ENCODE results near the gene SERPINE1.

SERPINE1 gene

GRCh38 chr7:101174322-101174854 lies 47.5 kb downstream of the SERPINE1 start:
- Histone ChIP-seq H3K27ac (no peak overlapping the region), H3K27me3 (peaks cover 100% of the 10 kb centered on the region), H3K4me2 (peak overlapping the region; percentile 96), H3K9ac (no peak overlapping the region), H3K4me1 (peaks cover 80% of the 10 kb centered on the region), H4K20me1 (peaks cover 15% of the 10 kb centered on the region), H3K9me3 (peaks cover 24% of the 10 kb centered on the region), H3K4me3 (peak overlapping the region; percentile 55), H3K36me3 (no peaks in the 10 kb centered on the region)
- no peak for TF ChIP-seq Cebpa-rat (IDR thresholded peaks at IDR 0.05)

GRCh38 chr7:101175664-101176063 lies 48.8 kb downstream of the SERPINE1 start:
- Histone ChIP-seq H3K4me1 (peaks cover 79% of the 10 kb centered on the region), H3K4me3 (no peak overlapping the region), H3K9me3 (peaks cover 24% of the 10 kb centered on the region), H3K27me3 (peaks cover 100% of the 10 kb centered on the region), H3K36me3 (no peaks in the 10 kb centered on the region), H4K20me1 (peaks cover 5% of the 10 kb centered on the region; the same call in 1 of the 2 replicates), H3K4me2 (0 out of 2 replicates have a peak overlapping the region, but pooled peaks have one; percentile 28), H3K9ac (no peak overlapping the region), H3K27ac (no peak overlapping the region)
- no peak for TF ChIP-seq Cebpa-rat (IDR thresholded peaks at IDR 0.05)

GRCh38 chr7:101177644-101178043 lies 50.7 kb downstream of the SERPINE1 start:
- H4K20me1 ChIP-seq: no peaks in the 10 kb centered on the region
- H3K4me1 ChIP-seq: peaks cover 59% of the 10 kb centered on the region
- peaks cover 19% of the 10 kb centered on the region for H3K9me3 ChIP-seq
- H3K36me3 ChIP-seq: no peaks in the 10 kb centered on the region
- no peak for TF ChIP-seq Cebpa-rat (IDR thresholded peaks at IDR 0.05)
- H3K4me3 ChIP-seq: no peak overlapping the region
- no peak overlapping the region for H3K4me2 ChIP-seq
- H3K27me3 ChIP-seq: peaks cover 100% of the 10 kb centered on the region
- H3K9ac ChIP-seq: no peak overlapping the region
- no peak overlapping the region for H3K27ac ChIP-seq

GRCh38 chr7:101179117-101179516 lies 52.2 kb downstream of the SERPINE1 start:
- Histone ChIP-seq H3K9ac (no peak overlapping the region), H3K4me2 (peak overlapping the region; percentile 83), H3K36me3 (no peaks in the 10 kb centered on the region), H3K27ac (no peak overlapping the region), H3K9me3 (peaks cover 4% of the 10 kb centered on the region), H3K4me1 (peaks cover 44% of the 10 kb centered on the region), H3K27me3 (peaks cover 86% of the 10 kb centered on the region), H4K20me1 (no peaks in the 10 kb centered on the region), H3K4me3 (peak overlapping the region; percentile 58)
- TF ChIP-seq Cebpa-rat (IDR thresholded peaks at IDR 0.05): no peak

- Histone ChIP-seq H3K27ac (no peak overlapping the region), H4K20me1 (no peaks in the 10 kb centered on the region), H3K27me3 (peaks cover 80% of the 10 kb centered on the region), H3K4me3 (peak overlapping the region; percentile 58), H3K36me3 (no peaks in the 10 kb centered on the region), H3K9ac (no peak overlapping the region), H3K4me2 (peak overlapping the region; percentile 83), H3K4me1 (peaks cover 38% of the 10 kb centered on the region), H3K9me3 (no peaks in the 10 kb centered on the region)
- no peak for TF ChIP-seq Cebpa-rat (IDR thresholded peaks at IDR 0.05)
Observed at GRCh38 chr7:101179713-101180112, 52.8 kb downstream of the SERPINE1 start.

- Histone ChIP-seq H4K20me1 (no peaks in the 10 kb centered on the region), H3K36me3 (no peaks in the 10 kb centered on the region), H3K27ac (no peak within 1 kb of the TSS), H3K4me1 (peaks cover 35% of the 10 kb centered on the region), H3K4me2 (peak within 1 kb of the TSS; percentile 83), H3K4me3 (peak within 1 kb of the TSS; percentile 58), H3K9me3 (no peaks in the 10 kb centered on the region), H3K9ac (no peak within 1 kb of the TSS), H3K27me3 (peaks cover 75% of the 10 kb centered on the region)
- no peak for TF ChIP-seq Cebpa-rat (IDR thresholded peaks at IDR 0.05)
Observed at GRCh38 chr7:101180130-101180755, 53.3 kb downstream of the SERPINE1 start, which contains the start of gene NAT16. Gene NAT16, minus strand, starts transcription at chr7:101180293. Its CDS starts 5,486 bp downstream, at chr7:101174807.

GRCh38 chr7:101185258-101185839 lies 58.4 kb downstream of the SERPINE1 start:
- Histone ChIP-seq H3K9me3 (no peaks in the 10 kb centered on the region), H3K4me3 (no peak overlapping the region)

GRCh38 chr7:101186194-101186593 lies 59.3 kb downstream of the SERPINE1 start:
- Histone ChIP-seq H3K4me2 (no peak overlapping the region), H3K9me3 (no peaks in the 10 kb centered on the region), H3K4me1 (no peaks in the 10 kb centered on the region), H3K27me3 (peaks cover 15% of the 10 kb centered on the region), H3K9ac (no peak overlapping the region), H3K4me3 (no peak overlapping the region), H3K36me3 (no peaks in the 10 kb centered on the region), H4K20me1 (no peaks in the 10 kb centered on the region), H3K27ac (no peak overlapping the region)
- TF ChIP-seq Cebpa-rat (IDR thresholded peaks at IDR 0.05): no peak

More at GRCh38 chr7:101185258-101185839, 58.4 kb downstream of the SERPINE1 start:
- H3K4me2 ChIP-seq: no peak overlapping the region
- H3K4me1 ChIP-seq: peaks cover 2% of the 10 kb centered on the region; the same call in 1 of the 2 replicates
- no peak overlapping the region for H3K27ac ChIP-seq
- no peaks in the 10 kb centered on the region for H4K20me1 ChIP-seq
- TF ChIP-seq Cebpa-rat (IDR thresholded peaks at IDR 0.05): no peak
- peaks cover 23% of the 10 kb centered on the region for H3K27me3 ChIP-seq
- H3K9ac ChIP-seq: no peak overlapping the region
- H3K36me3 ChIP-seq: no peaks in the 10 kb centered on the region

GRCh38 chr7:101186844-101187428 lies 60.0 kb downstream of the SERPINE1 start:
- Histone ChIP-seq H3K4me3 (no peak overlapping the region), H3K4me2 (no peak overlapping the region), H3K36me3 (no peaks in the 10 kb centered on the region), H3K27ac (no peak overlapping the region), H4K20me1 (no peaks in the 10 kb centered on the region), H3K4me1 (no peaks in the 10 kb centered on the region), H3K9ac (no peak overlapping the region), H3K9me3 (no peaks in the 10 kb centered on the region), H3K27me3 (peaks cover 8% of the 10 kb centered on the region)
- no peak for TF ChIP-seq Cebpa-rat (IDR thresholded peaks at IDR 0.05)
